Tibial artery (tissue), 4 donors: ENCODE data around the gene EVA1B.

Source experiments
- DNase-seq, 2 donors: peaks; one replicate each; pipeline ENCODE4 v3.0.0-alpha.2; 2019
- H3K27ac ChIP-seq, 2 donors: fragments of 200-600 bp; sonication (generic) in 1 of 2; 1 replicate in 1 of 2; 2 replicates in 1 of 2; pipeline ENCODE4 v1.5.1; 2018 to 2019; ENCODE audit warnings: mild to moderate bottlenecking in 1 of 2
- H3K27me3 ChIP-seq, 2 donors: fragments of 200-600 bp; sonication (generic) in 1 of 2; one replicate each; pipeline versions ENCODE4 v1.5.1 to v1.6.0; 2016 to 2019
- H3K36me3 ChIP-seq, 3 donors: fragments of 200-600 bp; sonication (generic) in 2 of 3; one replicate each; pipeline ENCODE4 v1.5.1; 2016 to 2019; ENCODE audit warnings: mild to moderate bottlenecking in 2 of 3
- H3K4me1 ChIP-seq, 4 donors: fragments of 200-600 bp; sonication (generic) in 2 of 4; 1 replicate in 3 of 4; 2 replicates in 1 of 4; pipeline ENCODE4 v1.5.1; 2016 to 2019
- H3K4me3 ChIP-seq, 2 donors: fragments of 200-600 bp; sonication (generic) in 1 of 2; 1 replicate in 1 of 2; 2 replicates in 1 of 2; pipeline ENCODE4 v1.5.1; 2018 to 2019; ENCODE audit warnings: mild to moderate bottlenecking in 2 of 2
- H3K9me3 ChIP-seq, 3 donors: fragments of 200-600 bp; sonication (generic) in 1 of 3; one replicate each; pipeline ENCODE4 v1.5.1; 2016 to 2019
- intact Hi-C: fragments of 100-400 bp; cut with DNase I; formaldehyde crosslinking; loops from one replicate; pipeline ENCODE4 v1.15.0; 2023; ENCODE audit warnings: low total_unique reads
- TF ChIP-seq, protein P1 (sequence below), 2 experiments: fragments of 200-600 bp in 1 of 2; fragments of 450-650 bp in 1 of 2; IDR thresholded peaks; one replicate each; pipeline ENCODE4 v1.5.1; 2017 to 2019; ENCODE audit warnings: antibody characterized with exemption in 2 of 2, mild to moderate bottlenecking in 1 of 2, moderate library complexity in 1 of 2

EVA1B gene

DNA sequence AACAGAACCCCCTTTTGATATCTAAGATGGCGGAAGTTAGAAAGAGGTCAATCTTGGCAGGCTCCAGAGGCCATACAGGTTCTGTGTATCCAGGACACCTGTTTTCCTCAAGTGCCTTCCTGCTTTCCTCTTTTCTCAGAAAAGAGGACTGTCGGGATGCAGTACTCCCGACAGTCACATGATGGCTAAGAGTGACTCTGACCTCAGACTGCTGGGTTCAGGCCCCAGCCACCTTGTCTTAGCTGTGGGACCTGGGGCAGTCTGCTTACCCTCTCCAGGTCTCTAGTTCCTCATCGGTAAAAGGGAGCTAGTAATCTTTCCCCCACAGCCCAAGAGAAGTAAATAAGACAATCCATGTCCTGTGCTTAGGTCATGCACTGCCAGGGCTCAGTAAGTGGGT lies 32.4 kb upstream of the EVA1B start:
- Histone ChIP-seq H3K36me3 (peaks cover 35 to 69% (median 66%) of the 10 kb centered on the region in 3 donors), H3K4me1 (peaks cover 10 to 45% (median 29%) of the 10 kb centered on the region in 4 donors), H3K4me3 (no peak overlapping the region), H3K9me3 (no peaks in the 10 kb centered on the region), H3K27ac (no peak overlapping the region), H3K27me3 (no peaks in the 10 kb centered on the region)
- intact Hi-C loops: no loop called here
- DNase-seq: no peak
- TF ChIP-seq, protein P1, sequence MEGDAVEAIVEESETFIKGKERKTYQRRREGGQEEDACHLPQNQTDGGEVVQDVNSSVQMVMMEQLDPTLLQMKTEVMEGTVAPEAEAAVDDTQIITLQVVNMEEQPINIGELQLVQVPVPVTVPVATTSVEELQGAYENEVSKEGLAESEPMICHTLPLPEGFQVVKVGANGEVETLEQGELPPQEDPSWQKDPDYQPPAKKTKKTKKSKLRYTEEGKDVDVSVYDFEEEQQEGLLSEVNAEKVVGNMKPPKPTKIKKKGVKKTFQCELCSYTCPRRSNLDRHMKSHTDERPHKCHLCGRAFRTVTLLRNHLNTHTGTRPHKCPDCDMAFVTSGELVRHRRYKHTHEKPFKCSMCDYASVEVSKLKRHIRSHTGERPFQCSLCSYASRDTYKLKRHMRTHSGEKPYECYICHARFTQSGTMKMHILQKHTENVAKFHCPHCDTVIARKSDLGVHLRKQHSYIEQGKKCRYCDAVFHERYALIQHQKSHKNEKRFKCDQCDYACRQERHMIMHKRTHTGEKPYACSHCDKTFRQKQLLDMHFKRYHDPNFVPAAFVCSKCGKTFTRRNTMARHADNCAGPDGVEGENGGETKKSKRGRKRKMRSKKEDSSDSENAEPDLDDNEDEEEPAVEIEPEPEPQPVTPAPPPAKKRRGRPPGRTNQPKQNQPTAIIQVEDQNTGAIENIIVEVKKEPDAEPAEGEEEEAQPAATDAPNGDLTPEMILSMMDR (IDR thresholded peaks at IDR 0.05): no peak

DNA sequence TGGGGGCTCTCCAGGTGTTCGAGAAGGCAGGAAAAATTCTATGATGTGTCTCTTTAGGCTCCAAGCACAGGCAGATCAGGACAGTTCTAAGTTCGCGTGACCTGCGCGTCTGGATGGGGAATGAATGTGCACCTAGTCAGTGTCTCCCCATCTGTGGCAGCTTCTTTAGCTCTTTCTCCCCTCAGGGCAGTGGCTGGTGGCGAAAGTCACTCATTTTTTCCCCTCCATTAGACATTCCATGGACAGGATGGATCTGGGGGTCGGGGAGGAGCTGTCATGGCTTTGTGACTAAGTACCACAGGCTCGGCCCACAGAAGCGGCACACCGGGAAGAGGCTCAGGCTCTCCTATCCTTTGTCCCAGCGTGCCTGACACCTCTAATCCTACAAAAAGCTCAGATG lies 31.0 kb upstream of the EVA1B start:
- Histone ChIP-seq H3K27me3 (no peaks in the 10 kb centered on the region), H3K27ac (peak overlapping the region in 1 of 2 donors; percentile 86), H3K4me1 (peaks cover 10 to 48% (median 40%) of the 10 kb centered on the region in 4 donors), H3K4me3 (no peak overlapping the region), H3K36me3 (peaks cover 35 to 67% (median 58%) of the 10 kb centered on the region in 3 donors), H3K9me3 (no peaks in the 10 kb centered on the region)
- intact Hi-C loops: no loop called here
- TF ChIP-seq, protein P1 (IDR thresholded peaks at IDR 0.05): no peak
- no peak for DNase-seq

DNA sequence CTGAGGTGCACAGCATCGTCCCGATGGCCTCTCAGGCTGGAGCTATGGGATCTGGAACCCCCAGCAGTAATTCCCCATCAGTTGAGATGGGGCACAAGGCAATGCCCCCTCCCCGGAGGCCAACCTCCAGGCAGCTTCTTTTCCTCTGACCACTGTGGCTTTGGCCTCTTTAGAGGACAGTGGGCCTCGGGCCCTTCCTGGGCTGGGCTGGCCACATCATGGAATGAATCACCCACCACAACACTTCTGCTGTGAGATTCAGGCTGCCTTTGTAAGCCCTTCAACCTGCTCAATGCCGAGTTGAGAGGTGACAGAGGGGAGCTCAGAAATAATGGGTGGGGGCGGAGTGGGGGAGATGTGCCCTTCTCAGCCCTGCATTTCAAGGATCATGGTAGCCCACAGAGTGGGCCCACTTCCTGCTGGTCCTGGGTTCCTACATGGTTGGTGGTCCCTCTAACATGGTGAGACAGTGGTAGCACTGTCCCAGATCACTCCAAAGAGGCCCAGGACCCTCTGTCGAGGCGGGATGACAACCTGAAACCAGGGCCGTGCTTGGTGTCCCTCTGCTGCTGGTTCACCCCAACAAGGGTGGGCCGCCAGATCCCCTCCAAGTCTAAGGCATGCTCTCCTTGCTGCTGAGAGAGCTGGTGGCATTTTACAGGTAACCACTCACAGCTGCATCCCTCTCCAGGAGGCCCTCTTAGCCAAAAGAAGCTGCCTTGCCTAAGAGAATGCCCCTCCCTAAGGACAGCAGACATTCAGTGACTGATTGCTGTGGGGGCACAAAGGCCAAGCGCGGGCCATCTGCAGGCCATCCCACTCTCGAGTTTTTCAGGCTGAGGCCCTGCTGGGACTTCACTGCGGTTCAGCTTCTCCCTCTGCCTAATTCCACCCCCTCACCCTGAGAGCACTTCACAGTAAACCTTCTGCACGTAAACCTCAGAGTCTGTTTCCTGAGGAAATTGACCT lies 29.7 kb upstream of the EVA1B start:
- Histone ChIP-seq H3K4me3 (no peak overlapping the region), H3K27me3 (no peaks in the 10 kb centered on the region), H3K27ac (peak overlapping the region; percentile 65 to 86), H3K36me3 (peaks cover 35 to 59% (median 55%) of the 10 kb centered on the region in 3 donors), H3K4me1 (peaks cover 10 to 50% (median 43%) of the 10 kb centered on the region in 4 donors), H3K9me3 (no peaks in the 10 kb centered on the region)
- DNase-seq: no peak
- TF ChIP-seq, protein P1 (IDR thresholded peaks at IDR 0.05): no peak
- intact Hi-C loops: no loop called here

DNA sequence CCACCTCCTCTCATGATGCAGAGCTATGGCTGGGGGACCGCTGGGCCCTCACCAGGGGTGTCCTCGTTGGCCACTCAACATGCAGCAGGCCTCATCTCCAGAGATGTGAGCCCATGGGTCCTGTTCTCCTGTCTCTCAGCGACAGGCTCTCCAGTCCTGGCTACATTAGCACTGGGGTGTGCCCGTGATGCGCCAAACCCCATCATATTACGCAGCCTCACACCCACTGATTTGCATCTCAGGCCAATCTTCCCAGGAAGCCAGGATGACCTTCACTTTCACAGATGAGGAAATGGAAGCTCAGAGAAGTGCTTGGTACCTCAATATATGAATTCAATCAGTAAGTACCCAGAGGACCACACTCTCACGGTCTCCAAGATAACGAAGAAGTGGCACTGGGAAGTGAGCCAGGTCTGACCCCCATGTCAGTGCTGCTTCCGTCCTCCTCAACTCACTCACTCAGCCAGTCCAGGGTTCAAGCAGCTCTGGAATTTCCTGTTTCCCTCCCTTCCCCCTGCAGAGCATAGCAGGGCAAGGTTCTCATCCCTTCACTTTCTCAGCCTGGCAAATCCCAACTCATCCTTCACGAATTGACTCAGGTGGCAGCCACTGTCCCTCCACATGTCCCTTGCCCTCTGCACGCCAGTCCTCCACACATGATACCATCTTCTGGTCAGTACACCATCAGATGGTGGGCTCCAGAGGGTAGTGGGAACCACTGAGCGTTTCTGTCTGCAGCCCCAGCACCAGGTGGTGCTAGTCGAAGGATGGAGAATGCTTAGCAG lies 28.9 kb upstream of the EVA1B start:
- H3K36me3 ChIP-seq: peaks cover 35 to 58% (median 55%) of the 10 kb centered on the region in 3 donors
- peaks cover 10 to 50% (median 43%) of the 10 kb centered on the region in 4 donors for H3K4me1 ChIP-seq
- no peaks in the 10 kb centered on the region for H3K27me3 ChIP-seq
- intact Hi-C loops: no loop called here
- H3K27ac ChIP-seq: peak overlapping the region; percentile 65 to 86
- TF ChIP-seq, protein P1 (IDR thresholded peaks at IDR 0.05): no peak
- no peak for DNase-seq
- no peak overlapping the region for H3K4me3 ChIP-seq
- H3K9me3 ChIP-seq: no peaks in the 10 kb centered on the region

DNA sequence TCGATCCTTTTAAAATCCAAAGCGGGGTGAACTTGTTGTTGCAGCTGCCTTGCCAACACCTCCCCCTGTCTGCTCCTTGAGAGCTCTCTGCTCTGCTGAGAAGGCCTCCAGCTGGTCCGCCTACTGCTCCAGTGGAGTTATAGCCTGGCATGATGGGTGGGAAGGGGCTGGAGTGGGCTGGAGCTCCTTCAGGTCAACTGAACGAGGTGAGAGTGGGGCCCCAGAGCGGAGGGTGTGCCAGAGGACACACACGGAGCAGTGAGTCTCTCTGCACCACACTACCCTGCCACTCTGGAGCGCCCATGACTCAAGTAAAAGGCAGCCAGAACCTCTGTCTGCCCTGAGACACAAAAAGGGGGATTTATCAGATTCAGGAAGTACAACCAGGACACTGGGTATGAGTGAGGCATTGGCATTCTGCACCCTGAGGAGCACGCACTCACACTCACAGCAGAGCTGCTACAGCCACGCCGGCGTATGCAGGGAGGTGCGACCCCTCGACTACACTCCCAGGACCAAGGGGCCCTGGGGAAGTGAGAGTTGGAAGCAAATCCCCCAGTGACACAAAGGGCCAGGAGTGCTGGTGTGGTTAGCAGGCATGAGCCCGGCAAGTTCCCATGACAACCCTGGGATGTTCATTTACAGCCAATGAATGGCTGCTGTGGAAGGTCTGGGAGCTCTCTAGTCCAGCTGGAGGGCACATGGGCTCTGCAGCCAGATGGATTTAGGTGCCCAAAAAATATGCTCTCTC lies 28.0 kb upstream of the EVA1B start:
- peak overlapping the region; percentile 11 to 30 for H3K4me3 ChIP-seq
- peaks cover 10 to 50% (median 43%) of the 10 kb centered on the region in 4 donors for H3K4me1 ChIP-seq
- H3K27ac ChIP-seq: peak overlapping the region; percentile 65 to 86
- no peaks in the 10 kb centered on the region for H3K27me3 ChIP-seq
- H3K9me3 ChIP-seq: no peaks in the 10 kb centered on the region
- DNase-seq: no peak
- TF ChIP-seq, protein P1 (IDR thresholded peaks at IDR 0.05): no peak
- H3K36me3 ChIP-seq: peaks cover 43 to 58% (median 56%) of the 10 kb centered on the region in 3 donors
- intact Hi-C loops: no loop called here
